Ascending aorta (tissue), 2 donors: ENCODE results near the gene GPR39. TPM values are rescaled to one million over a fixed set of nuclear protein-coding genes. Genes with fewer than 3 reads are reported as not detected.
"Not testable (repeated sequence)": the region's sequence is repeated elsewhere in the genome, so short reads cannot be mapped to it uniquely, and the experiment has no call there.

ENCODE experiments used
- DNase-seq, 2 donors: peaks; one replicate each; pipeline ENCODE4 v3.0.0-alpha.2; 2019; ENCODE audit warnings: low spot score in 2 of 2
- H3K27ac ChIP-seq, 2 donors: fragments of 200-600 bp; sonication (generic); one replicate each; pipeline ENCODE4 v1.5.1; 2016 to 2017; ENCODE audit warnings: mild to moderate bottlenecking in 1 of 2
- H3K27me3 ChIP-seq: fragments of 200-600 bp; sonication (generic); one replicate; pipeline ENCODE4 v1.5.1; 2017
- H3K36me3 ChIP-seq, 2 donors: fragments of 200-600 bp; sonication (generic); one replicate each; pipeline ENCODE4 v1.5.1; 2016
- H3K4me1 ChIP-seq, 2 donors: fragments of 200-600 bp; sonication (generic); one replicate each; pipeline ENCODE4 v1.5.1; 2016 to 2017; ENCODE audit warnings: mild to moderate bottlenecking in 1 of 2
- H3K4me3 ChIP-seq, 2 donors: fragments of 200-600 bp; sonication (generic); one replicate each; pipeline ENCODE4 v1.5.1; 2016 to 2017; ENCODE audit warnings: mild to moderate bottlenecking in 1 of 2
- H3K9me3 ChIP-seq, 2 donors: fragments of 200-600 bp; sonication (generic); one replicate each; pipeline ENCODE4 v1.5.1; 2016
- intact Hi-C: fragments of 100-400 bp; cut with DNase I; formaldehyde crosslinking; loops from one replicate; pipeline ENCODE4 v1.15.1; 2023
- total RNA-seq: library from RNA; depleted of rRNA; stranded (reverse); fragments of >200 nt; gene quantifications from one replicate; pipeline ENCODE4 v1.1.0, GENCODE V29; 2016
- TF ChIP-seq, protein P1 (sequence below), 3 experiments: fragments of 200-600 bp in 2 of 3; fragments of 450-650 bp in 1 of 3; sonication (generic) in 2 of 3; IDR thresholded peaks; one replicate each; pipeline ENCODE4 v1.5.1; 2016 to 2019; ENCODE audit warnings: antibody characterized with exemption in 3 of 3, mild to moderate bottlenecking in 1 of 3, moderate library complexity in 1 of 3

The GPR39 gene
- total RNA-seq, 1 donor from 2014 or later: 0.64 TPM

DNA sequence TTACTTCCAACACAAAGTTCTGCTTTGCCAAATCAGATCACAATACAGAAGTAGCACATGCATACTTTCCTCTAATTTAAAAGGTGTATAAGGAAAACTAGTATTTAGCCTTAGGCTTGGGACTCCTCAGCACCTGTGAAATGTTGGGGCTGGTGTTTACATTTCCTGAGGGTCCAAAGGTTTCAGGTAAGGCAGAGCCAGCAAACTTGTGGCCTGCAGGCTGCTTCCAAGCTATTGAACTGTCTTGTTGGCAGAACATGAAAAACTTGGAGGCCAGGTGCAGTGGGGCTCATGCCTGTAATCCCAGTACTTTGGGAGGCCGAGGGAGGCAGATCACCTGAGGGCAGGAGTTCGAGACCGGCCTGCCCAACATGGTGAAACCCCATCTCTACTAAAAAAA, 26.5 kb upstream of the GPR39 start:
- H3K27ac ChIP-seq: no peak overlapping the region
- H3K4me3 ChIP-seq: no peak overlapping the region
- no peak for DNase-seq
- H3K4me1 ChIP-seq: no peaks in the 10 kb centered on the region
- no peaks in the 10 kb centered on the region for H3K27me3 ChIP-seq
- TF ChIP-seq, protein P1, sequence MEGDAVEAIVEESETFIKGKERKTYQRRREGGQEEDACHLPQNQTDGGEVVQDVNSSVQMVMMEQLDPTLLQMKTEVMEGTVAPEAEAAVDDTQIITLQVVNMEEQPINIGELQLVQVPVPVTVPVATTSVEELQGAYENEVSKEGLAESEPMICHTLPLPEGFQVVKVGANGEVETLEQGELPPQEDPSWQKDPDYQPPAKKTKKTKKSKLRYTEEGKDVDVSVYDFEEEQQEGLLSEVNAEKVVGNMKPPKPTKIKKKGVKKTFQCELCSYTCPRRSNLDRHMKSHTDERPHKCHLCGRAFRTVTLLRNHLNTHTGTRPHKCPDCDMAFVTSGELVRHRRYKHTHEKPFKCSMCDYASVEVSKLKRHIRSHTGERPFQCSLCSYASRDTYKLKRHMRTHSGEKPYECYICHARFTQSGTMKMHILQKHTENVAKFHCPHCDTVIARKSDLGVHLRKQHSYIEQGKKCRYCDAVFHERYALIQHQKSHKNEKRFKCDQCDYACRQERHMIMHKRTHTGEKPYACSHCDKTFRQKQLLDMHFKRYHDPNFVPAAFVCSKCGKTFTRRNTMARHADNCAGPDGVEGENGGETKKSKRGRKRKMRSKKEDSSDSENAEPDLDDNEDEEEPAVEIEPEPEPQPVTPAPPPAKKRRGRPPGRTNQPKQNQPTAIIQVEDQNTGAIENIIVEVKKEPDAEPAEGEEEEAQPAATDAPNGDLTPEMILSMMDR (IDR thresholded peaks at IDR 0.05): no peak
- no peaks in the 10 kb centered on the region for H3K36me3 ChIP-seq
- H3K9me3 ChIP-seq: no peaks in the 10 kb centered on the region
- intact Hi-C loops: no loop called here

- DNase-seq: no peak
- Histone ChIP-seq H3K9me3 (no peaks in the 10 kb centered on the region), H3K4me3 (no peak overlapping the region), H3K4me1 (no peaks in the 10 kb centered on the region), H3K36me3 (no peaks in the 10 kb centered on the region), H3K27ac (no peak overlapping the region), H3K27me3 (no peaks in the 10 kb centered on the region)
- intact Hi-C loops: no loop called here
- TF ChIP-seq, protein P1 (IDR thresholded peaks at IDR 0.05): no peak
Measured at GRCh38 chr2:132391378-132391777, 25.2 kb upstream of the GPR39 start.

DNA sequence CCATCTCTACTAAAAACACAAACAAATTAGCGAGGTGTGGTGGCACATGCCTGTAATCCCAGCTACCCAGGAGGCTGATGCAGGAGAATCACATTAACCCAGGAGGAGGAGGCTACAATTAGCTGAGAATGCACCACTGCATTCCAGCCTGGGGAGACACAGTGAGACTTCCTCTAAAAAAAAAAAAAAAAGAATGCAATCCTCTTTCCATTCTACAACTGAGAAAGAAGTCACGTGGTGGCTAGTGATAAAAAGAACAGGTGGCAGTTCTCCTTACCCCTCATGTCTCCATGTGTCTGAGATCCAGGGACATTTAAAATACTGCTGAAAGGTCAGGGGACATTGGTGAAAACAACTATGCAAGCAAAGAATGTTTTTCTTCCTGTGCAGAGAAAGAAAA, 24.4 kb upstream of the GPR39 start:
- H3K4me3 ChIP-seq: no peak overlapping the region
- TF ChIP-seq, protein P1 (IDR thresholded peaks at IDR 0.05): no peak
- no peak overlapping the region for H3K27ac ChIP-seq
- intact Hi-C loops: no loop called here
- no peaks in the 10 kb centered on the region for H3K4me1 ChIP-seq
- DNase-seq: no peak
- H3K36me3 ChIP-seq: no peaks in the 10 kb centered on the region
- H3K9me3 ChIP-seq: no peaks in the 10 kb centered on the region
- H3K27me3 ChIP-seq: no peaks in the 10 kb centered on the region

DNA sequence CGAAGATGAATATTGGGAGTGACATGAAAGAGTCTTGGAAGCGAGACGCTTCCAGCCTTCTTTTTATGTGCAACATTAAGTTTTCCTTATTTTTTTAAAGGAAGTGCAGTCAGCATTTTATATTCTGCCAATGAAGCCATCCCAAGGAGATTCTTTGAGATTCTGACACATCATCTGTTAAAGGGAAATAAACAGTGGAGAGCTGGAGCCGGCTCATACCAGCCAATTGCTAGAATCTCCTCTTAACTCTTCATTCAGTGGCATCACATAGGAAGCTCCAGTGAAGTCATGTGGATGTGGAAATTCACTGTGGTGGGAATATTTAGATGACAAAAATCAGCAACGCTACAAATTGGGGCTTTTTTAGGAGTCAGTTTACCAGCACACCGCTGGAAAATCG, 23.7 kb upstream of the GPR39 start:
- H3K36me3 ChIP-seq: no peaks in the 10 kb centered on the region
- H3K27ac ChIP-seq: no peak overlapping the region
- no peaks in the 10 kb centered on the region for H3K9me3 ChIP-seq
- DNase-seq: no peak
- TF ChIP-seq, protein P1 (IDR thresholded peaks at IDR 0.05): no peak
- H3K27me3 ChIP-seq: no peaks in the 10 kb centered on the region
- no peaks in the 10 kb centered on the region for H3K4me1 ChIP-seq
- intact Hi-C loops: no loop called here
- H3K4me3 ChIP-seq: no peak overlapping the region

GRCh38 chr2:132397042-132397441, 19.6 kb upstream of the GPR39 start:
- intact Hi-C loops, H3K27ac ChIP-seq, H3K36me3 ChIP-seq, H3K9me3 ChIP-seq, H3K4me3 ChIP-seq, H3K4me1 ChIP-seq, H3K27me3 ChIP-seq, DNase-seq: not testable (repeated sequence)

- DNase-seq: no peak
- Histone ChIP-seq H3K4me1 (no peaks in the 10 kb centered on the region), H3K36me3 (no peaks in the 10 kb centered on the region), H3K27ac (no peak overlapping the region), H3K9me3 (no peaks in the 10 kb centered on the region), H3K4me3 (no peak overlapping the region), H3K27me3 (no peaks in the 10 kb centered on the region)
- TF ChIP-seq, protein P1 (IDR thresholded peaks at IDR 0.05): no peak
- intact Hi-C loops: no loop called here
Measured at GRCh38 chr2:132400169-132400900, 16.3 kb upstream of the GPR39 start.
